Smooth muscle cell (in vitro differentiated cells): ENCODE results near the gene VPS37B. TPM values are rescaled to one million over a fixed set of nuclear protein-coding genes. Genes with fewer than 3 reads are reported as not detected.

Experiments used
- DNase-seq: peaks from one replicate; lab custom pipeline; 2025; ENCODE audit not compliant: unreplicated experiment; lab: John Stamatoyannopoulos, UW
- H2AFZ ChIP-seq: fragments of 200-600 bp; sonication (generic); 2 replicates; pipeline ENCODE4 v1.6.0; 2016; ENCODE audit warnings: antibody characterized with exemption, low read depth, mild to moderate bottlenecking
- H3F3A ChIP-seq: fragments of 200-600 bp; sonication (generic); 2 replicates; pipeline ENCODE4 v1.6.0; 2017; ENCODE audit warnings: antibody characterized with exemption, low read depth
- H3K27ac ChIP-seq: fragments of 200-600 bp; sonication (generic); 2 replicates; pipeline ENCODE4 v1.5.1; 2016; ENCODE audit warnings: low read depth, mild to moderate bottlenecking
- H3K27me3 ChIP-seq: fragments of 200-600 bp; sonication (generic); 2 replicates; pipeline ENCODE4 v1.6.1; 2016; ENCODE audit warnings: low read depth, mild to moderate bottlenecking
- H3K36me3 ChIP-seq: fragments of 200-600 bp; sonication (generic); 2 replicates; pipeline ENCODE4 v1.5.1; 2016; ENCODE audit warnings: low read depth
- H3K4me1 ChIP-seq: fragments of 200-600 bp; sonication (generic); 2 replicates; pipeline ENCODE4 v1.5.1; 2016; ENCODE audit warnings: low read depth
- H3K4me2 ChIP-seq: fragments of 200-600 bp; sonication (generic); 2 replicates; pipeline ENCODE4 v1.6.0; 2016; ENCODE audit warnings: mild to moderate bottlenecking
- H3K4me3 ChIP-seq: fragments of 200-600 bp; sonication (generic); 2 replicates; pipeline ENCODE4 v1.5.1; 2016; ENCODE audit warnings: mild to moderate bottlenecking
- H3K79me2 ChIP-seq: fragments of 200-600 bp; sonication (generic); 2 replicates; pipeline ENCODE4 v1.6.0; 2016; ENCODE audit warnings: low read depth, mild to moderate bottlenecking
- H3K9ac ChIP-seq: fragments of 200-600 bp; sonication (generic); 2 replicates; pipeline ENCODE4 v1.6.0; 2016; ENCODE audit warnings: low read depth
- H3K9me3 ChIP-seq: fragments of 200-600 bp; sonication (generic); replicated peaks from 2 replicates; pipeline ENCODE4 v1.5.1; 2016; ENCODE audit warnings: low read depth
- H4K20me1 ChIP-seq: fragments of 200-600 bp; sonication (generic); 2 replicates; pipeline ENCODE4 v1.6.0; 2016; ENCODE audit warnings: low read depth
- WGBS: methylation state at CpG from one replicate; pipeline ENCODE4 v1.1.7; 2016; ENCODE audit warnings: low lambda C conversion rate; 5-methylcytosine and 5-hydroxymethylcytosine counted together
- polyA plus RNA-seq: library from polyadenylated mRNA; unstranded; fragments of >200 nt; fragmentation: Nextera tagmentation; extraction: Ambion mirVana; gene quantifications from 2 replicates; pipeline ENCODE4 v1.2.1, GENCODE V29; 2016
- total RNA-seq: library from RNA; depleted of rRNA; stranded (reverse); fragments of >200 nt; gene quantifications from 2 replicates; pipeline ENCODE4 v1.2.3, GENCODE V29; 2014
- TF ChIP-seq, protein P1 (sequence below): fragments of 200-600 bp; sonication (generic); IDR thresholded peaks from 2 replicates; pipeline ENCODE4 v1.5.1; 2017; ENCODE audit warnings: borderline replicate concordance, mild to moderate bottlenecking, antibody characterized with exemption; ENCODE audit not compliant: insufficient read depth, poor library complexity, severe bottlenecking

Gene VPS37B
- total and polyA plus RNA-seq, 2 experiments from 2014 or later: 20.4 to 25.3 TPM

DNA sequence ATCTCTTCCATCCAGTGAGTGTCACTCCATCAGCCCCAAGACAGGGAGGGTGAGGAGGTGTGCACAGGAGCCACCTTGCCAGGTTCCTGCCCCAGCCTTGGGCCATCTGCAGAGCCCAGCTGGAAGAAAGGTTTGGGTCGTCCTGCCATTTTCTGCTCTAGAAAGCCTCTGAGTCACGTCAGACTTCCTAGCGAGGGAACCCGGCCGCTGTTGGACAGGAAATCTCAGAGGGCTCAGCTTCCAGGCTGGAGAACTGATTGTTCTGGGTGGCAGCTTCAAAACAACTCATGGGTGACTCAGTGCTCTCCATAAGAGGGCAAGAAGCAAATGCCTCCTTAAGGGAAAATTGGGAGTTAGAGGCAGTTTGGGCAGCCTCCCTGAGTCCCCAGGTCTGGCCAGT, 44.1 kb downstream of the VPS37B start:
- WGBS: 3% methylated on average over 5 of the region's 5 CpGs
- no peak overlapping the region for H2AFZ ChIP-seq
- no peaks in the 10 kb centered on the region for H4K20me1 ChIP-seq
- H3K36me3 ChIP-seq: no peaks in the 10 kb centered on the region
- no peak overlapping the region for H3K9ac ChIP-seq
- H3K4me3 ChIP-seq: no peak overlapping the region
- no peak overlapping the region for H3K4me2 ChIP-seq
- TF ChIP-seq, protein P1, sequence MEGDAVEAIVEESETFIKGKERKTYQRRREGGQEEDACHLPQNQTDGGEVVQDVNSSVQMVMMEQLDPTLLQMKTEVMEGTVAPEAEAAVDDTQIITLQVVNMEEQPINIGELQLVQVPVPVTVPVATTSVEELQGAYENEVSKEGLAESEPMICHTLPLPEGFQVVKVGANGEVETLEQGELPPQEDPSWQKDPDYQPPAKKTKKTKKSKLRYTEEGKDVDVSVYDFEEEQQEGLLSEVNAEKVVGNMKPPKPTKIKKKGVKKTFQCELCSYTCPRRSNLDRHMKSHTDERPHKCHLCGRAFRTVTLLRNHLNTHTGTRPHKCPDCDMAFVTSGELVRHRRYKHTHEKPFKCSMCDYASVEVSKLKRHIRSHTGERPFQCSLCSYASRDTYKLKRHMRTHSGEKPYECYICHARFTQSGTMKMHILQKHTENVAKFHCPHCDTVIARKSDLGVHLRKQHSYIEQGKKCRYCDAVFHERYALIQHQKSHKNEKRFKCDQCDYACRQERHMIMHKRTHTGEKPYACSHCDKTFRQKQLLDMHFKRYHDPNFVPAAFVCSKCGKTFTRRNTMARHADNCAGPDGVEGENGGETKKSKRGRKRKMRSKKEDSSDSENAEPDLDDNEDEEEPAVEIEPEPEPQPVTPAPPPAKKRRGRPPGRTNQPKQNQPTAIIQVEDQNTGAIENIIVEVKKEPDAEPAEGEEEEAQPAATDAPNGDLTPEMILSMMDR: no peak
- no peak overlapping the region for H3K27ac ChIP-seq
- no peak for DNase-seq
- H3K4me1 ChIP-seq: no peaks in the 10 kb centered on the region
- no peaks in the 10 kb centered on the region for H3F3A ChIP-seq
- no peaks in the 10 kb centered on the region for H3K9me3 ChIP-seq
- no peaks in the 10 kb centered on the region for H3K79me2 ChIP-seq
- H3K27me3 ChIP-seq: no peaks in the 10 kb centered on the region

DNA sequence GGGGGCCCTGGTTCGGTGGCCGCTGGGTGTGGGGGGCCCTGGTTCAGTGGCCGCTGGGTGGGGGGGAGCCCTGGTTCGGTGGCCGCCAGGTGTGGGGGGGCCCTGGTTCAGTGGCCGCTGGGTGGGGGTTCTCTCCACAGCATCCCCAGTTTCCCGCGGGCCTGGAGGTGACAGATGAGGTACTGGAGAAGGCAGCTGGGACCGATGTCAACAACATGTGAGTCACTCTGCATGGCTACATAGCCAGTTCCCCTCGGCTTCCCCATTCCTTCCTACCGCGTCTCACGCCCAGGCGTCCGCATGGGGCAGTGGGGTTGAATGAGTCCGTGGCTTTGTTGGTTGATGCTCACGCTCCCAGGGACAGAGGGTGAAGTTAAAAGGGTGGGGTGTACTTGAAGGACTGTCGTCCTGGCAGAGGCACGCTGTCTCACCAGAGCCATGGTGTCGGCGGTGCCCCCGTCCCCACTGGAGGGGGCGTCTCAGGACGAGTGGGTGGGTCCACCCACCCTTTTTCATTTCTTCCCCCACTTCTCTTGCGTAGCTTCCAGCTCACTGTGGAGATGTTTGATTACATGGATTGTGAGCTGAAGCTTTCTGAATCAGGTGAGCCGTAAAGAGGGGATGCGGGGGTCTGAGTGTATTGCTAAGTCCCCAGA, 45.1 kb downstream of the VPS37B start:
- Histone ChIP-seq H3K4me1 (no peaks in the 10 kb centered on the region), H3K9me3 (no peaks in the 10 kb centered on the region), H3K79me2 (no peaks in the 10 kb centered on the region), H4K20me1 (no peaks in the 10 kb centered on the region), H3K36me3 (no peaks in the 10 kb centered on the region), H3K9ac (no peak overlapping the region), H3K4me2 (no peak overlapping the region), H3K27me3 (no peaks in the 10 kb centered on the region), H2AFZ (no peak overlapping the region), H3F3A (no peaks in the 10 kb centered on the region), H3K4me3 (no peak overlapping the region), H3K27ac (no peak overlapping the region)
- TF ChIP-seq, protein P1: no peak
- no peak for DNase-seq
- 83% methylated on average over 22 of the region's 27 CpGs for WGBS

DNA sequence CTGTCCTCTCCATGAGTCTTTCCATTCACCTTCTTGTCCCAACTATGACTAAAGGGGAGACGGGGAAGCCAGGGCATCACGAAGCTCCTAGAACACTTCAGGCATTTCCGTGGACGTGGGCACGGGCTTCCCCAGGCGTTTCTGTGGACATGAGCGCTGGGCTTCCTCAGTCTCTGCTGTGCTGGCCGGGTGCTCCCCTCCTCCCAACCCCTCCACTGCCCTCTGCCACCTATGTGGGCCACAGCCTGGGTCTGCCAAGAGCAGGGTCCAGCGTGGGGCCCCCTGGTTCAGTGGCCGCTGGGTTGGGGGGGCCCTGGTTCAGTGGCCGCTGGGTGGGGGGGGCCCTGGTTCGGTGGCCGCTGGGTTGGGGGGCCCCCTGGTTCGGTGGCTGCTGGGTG, 45.9 kb downstream of the VPS37B start:
- 98% methylated on average over 8 of the region's 14 CpGs for WGBS
- DNase-seq: no peak
- no peaks in the 10 kb centered on the region for H3K27me3 ChIP-seq
- TF ChIP-seq, protein P1: no peak
- no peaks in the 10 kb centered on the region for H4K20me1 ChIP-seq
- H3K4me3 ChIP-seq: no peak overlapping the region
- H3K4me2 ChIP-seq: no peak overlapping the region
- no peaks in the 10 kb centered on the region for H3K4me1 ChIP-seq
- H3K9me3 ChIP-seq: no peaks in the 10 kb centered on the region
- H3K79me2 ChIP-seq: no peaks in the 10 kb centered on the region
- no peaks in the 10 kb centered on the region for H3K36me3 ChIP-seq
- H3F3A ChIP-seq: no peaks in the 10 kb centered on the region
- no peak overlapping the region for H3K9ac ChIP-seq
- no peak overlapping the region for H3K27ac ChIP-seq
- H2AFZ ChIP-seq: no peak overlapping the region
